Vagina (tissue), 2 donors: ENCODE results near the gene SLC9C2.

Experiments used
- CTCF ChIP-seq, 3 experiments: fragments of 450-650 bp in 2 of 3; fragments of 200-600 bp in 1 of 3; sonication (generic) in 1 of 3; IDR thresholded peaks; one replicate each; pipeline ENCODE4 v1.5.1; 2017 to 2019; ENCODE audit warnings: antibody characterized with exemption in 3 of 3, mild to moderate bottlenecking in 2 of 3, moderate library complexity in 2 of 3
- POLR2A ChIP-seq, 2 donors: fragments of 450-650 bp; IDR thresholded peaks; one replicate each; pipeline ENCODE4 v1.6.1; 2017; ENCODE audit warnings: antibody characterized with exemption in 2 of 2, mild to moderate bottlenecking in 2 of 2, moderate library complexity in 2 of 2
- POLR2AphosphoS5 ChIP-seq, 2 donors: sonication (generic); formaldehyde crosslinking; IDR thresholded peaks; one replicate each; pipeline ENCODE4 v1.9.0; 2017; ENCODE audit warnings: antibody characterized with exemption in 2 of 2, mild to moderate bottlenecking in 2 of 2, low read depth in 1 of 2; ENCODE audit not compliant: insufficient read depth in 1 of 2

DNA sequence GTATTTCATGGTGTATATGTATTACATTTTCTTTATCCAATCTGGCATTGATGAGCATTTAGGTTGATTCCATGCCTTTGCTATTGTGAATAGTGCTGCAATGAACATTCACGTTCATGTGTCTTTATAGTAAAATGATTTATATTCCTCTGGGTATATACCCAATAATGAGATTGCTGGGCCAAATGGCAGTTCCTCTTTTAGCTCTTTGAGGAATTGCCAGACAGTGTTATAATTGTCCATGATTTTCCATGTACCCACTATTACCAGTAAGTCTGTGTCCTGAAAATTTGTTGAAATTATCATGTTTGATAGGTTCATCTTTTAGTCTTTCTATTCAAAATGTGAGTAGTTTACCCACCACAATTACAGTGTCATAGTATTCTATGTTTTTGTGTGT is 34.4 kb downstream of the SLC9C2 start:
- TF ChIP-seq CTCF (IDR thresholded peaks at IDR 0.05) (no peak), POLR2A (IDR thresholded peaks at IDR 0.05) (no peak), POLR2AphosphoS5 (IDR thresholded peaks at IDR 0.05; ENCODE audit: insufficient read depth in 1 of 2, low read depth in 1 of 2) (no peak)
